ENCODE results near the gene ITSN2. TPM values are rescaled to one million over a fixed set of nuclear protein-coding genes. Genes with fewer than 3 reads are reported as not detected.

ITSN2 gene
- total RNA-seq, 4 donors from 2014 or later: 58.1 to 68.4 (median 65.8) TPM

DNA sequence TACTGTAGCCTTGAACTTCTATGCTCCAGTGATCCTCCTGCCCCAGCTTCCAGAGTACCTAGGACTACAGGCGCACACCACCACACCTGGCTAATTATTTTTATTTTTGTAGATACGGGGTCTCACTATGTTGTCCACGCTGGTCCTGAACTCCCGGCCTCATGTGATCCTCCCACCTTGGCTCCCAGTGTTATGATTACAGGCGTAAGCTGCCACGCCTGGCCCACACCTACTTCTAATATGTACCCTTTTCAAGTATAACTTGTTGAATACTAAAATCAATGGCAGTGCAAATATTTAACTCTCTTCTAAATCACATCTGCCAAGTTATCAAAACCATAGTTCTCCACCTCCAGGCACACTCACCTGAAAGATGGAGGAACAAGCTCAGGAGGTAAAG lies 58.7 kb downstream of the ITSN2 start:
- intact Hi-C loops (cut with DNase I; ENCODE audit: low total_unique reads): no loop called here
- WGBS, 2 donors: 89 to 96% methylated on average over 6 of the region's 6 CpGs

DNA sequence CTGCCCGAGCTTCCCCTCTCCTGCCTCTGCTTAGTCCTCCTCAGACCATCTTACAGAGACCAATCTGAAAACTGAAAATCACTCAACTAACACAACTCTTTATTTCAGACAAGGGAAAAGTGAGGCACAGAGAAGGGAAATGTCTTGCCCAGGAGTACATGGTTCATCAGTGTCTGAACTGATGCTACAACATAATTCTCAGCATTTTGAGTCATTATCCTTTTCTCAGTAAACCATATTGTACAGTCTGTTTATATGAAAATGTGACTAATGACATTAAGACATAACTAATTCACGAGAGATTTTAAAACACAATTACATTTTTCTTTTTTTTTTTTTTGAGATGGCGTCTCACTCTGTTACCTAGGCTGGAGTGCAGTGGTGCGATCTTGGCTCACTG lies 62.7 kb downstream of the ITSN2 start:
- TF ChIP-seq, protein P1, sequence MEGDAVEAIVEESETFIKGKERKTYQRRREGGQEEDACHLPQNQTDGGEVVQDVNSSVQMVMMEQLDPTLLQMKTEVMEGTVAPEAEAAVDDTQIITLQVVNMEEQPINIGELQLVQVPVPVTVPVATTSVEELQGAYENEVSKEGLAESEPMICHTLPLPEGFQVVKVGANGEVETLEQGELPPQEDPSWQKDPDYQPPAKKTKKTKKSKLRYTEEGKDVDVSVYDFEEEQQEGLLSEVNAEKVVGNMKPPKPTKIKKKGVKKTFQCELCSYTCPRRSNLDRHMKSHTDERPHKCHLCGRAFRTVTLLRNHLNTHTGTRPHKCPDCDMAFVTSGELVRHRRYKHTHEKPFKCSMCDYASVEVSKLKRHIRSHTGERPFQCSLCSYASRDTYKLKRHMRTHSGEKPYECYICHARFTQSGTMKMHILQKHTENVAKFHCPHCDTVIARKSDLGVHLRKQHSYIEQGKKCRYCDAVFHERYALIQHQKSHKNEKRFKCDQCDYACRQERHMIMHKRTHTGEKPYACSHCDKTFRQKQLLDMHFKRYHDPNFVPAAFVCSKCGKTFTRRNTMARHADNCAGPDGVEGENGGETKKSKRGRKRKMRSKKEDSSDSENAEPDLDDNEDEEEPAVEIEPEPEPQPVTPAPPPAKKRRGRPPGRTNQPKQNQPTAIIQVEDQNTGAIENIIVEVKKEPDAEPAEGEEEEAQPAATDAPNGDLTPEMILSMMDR (IDR thresholded peaks at IDR 0.05): no peak
- no peak for TF ChIP-seq POLR2A (IDR thresholded peaks at IDR 0.05)
- intact Hi-C loops (cut with DNase I; ENCODE audit: low total_unique reads): no loop called here
- H3K4me3 ChIP-seq (ENCODE audit: low read depth, poor library complexity, severe bottlenecking): no peak overlapping the region
- DNase-seq (ENCODE audit: low spot score in 2 of 2): no peak
- 95 to 99% methylated on average over 4 of the region's 4 CpGs for WGBS, 2 donors

More for the DNA sequence above, 58.7 kb downstream of the ITSN2 start:
- no peak for TF ChIP-seq POLR2A (IDR thresholded peaks at IDR 0.05)
- TF ChIP-seq, protein P1 (IDR thresholded peaks at IDR 0.05): no peak
- H3K4me3 ChIP-seq (ENCODE audit: low read depth, poor library complexity, severe bottlenecking): no peak overlapping the region
- no peak for DNase-seq (ENCODE audit: low spot score in 2 of 2)

DNA sequence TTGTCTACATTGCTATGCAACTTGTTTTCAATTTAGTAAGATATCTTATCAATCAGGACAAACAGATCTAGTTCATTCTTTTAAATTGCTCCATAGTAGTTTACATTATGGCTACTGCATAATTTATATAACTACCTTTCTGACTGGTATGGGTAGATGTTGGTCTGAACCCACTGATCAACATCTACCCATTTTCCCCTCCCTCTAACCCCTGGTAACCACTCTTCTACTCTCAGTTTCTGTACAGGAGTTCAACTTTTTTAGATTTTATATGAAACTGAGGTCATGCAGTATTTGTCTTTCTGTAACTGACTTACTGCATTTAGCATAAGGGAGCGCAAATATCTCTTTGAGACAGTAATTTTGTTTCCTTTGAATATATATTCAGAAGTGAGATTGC lies 73.2 kb downstream of the ITSN2 start:
- DNase-seq (ENCODE audit: low spot score in 2 of 2): no peak
- TF ChIP-seq, protein P1 (IDR thresholded peaks at IDR 0.05): no peak
- TF ChIP-seq POLR2A (IDR thresholded peaks at IDR 0.05): no peak
- H3K4me3 ChIP-seq (ENCODE audit: low read depth, poor library complexity, severe bottlenecking): no peak overlapping the region
- 96 to 98% methylated on average over 1 of the region's 1 CpG for WGBS, 2 donors
- intact Hi-C loops (cut with DNase I; ENCODE audit: low total_unique reads): no loop called here

DNA sequence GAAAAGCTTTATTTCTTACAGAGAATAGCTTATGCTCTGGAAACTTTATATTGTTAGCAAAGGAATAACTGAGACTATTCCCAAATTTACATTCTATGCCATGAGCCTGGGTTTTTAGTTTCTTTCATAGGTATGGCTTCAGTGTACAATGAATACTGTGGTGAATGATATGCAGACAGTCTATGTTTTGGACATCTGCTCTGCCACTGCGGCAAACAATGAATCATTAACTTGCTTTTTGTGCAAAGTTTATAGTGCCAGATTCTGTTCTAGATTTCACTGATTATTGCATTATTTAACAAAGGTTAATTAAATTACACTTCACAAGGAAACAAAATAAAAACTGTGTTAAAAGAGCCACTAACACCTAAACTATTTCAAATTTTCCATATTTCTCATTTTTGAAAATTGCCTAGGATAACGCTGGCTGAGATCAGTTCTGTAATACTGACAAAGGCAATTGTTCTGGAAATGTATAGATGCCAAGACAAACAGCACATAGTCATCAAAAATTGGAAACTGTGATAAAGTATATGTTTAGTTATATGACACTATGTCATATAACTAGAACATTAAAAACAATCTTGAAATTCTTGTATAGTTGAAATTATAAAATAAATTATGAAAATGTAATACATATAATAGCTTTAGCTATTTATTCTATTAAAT lies 74.7 kb downstream of the ITSN2 start:
- intact Hi-C loops (cut with DNase I; ENCODE audit: low total_unique reads): no loop called here
- H3K4me3 ChIP-seq (ENCODE audit: low read depth, poor library complexity, severe bottlenecking): no peak overlapping the region
- no peak for TF ChIP-seq POLR2A (IDR thresholded peaks at IDR 0.05)
- TF ChIP-seq, protein P1 (IDR thresholded peaks at IDR 0.05): no peak
- DNase-seq (ENCODE audit: low spot score in 2 of 2): no peak
- WGBS, 2 donors: 88 to 91% methylated on average over 2 of the region's 2 CpGs

DNA sequence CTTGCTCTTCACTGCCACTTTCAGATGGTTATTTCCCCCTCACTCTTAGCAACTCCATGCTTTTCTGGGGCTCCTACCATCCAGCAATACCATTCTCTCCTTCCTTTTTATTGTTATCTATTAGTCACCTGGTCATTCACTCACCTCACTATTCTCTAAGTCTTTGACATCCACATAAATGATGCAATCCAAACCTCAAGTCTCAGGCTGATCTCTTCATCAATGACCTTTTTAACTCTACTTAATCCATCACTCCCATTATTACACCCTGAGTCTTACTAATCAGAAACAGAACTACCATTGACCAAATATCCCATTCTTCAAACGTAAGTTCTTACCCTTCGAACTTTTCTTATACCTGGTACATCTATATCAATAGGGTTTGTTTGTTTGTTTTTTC lies 79.7 kb downstream of the ITSN2 start:
- intact Hi-C loops (cut with DNase I; ENCODE audit: low total_unique reads): no loop called here
- H3K4me3 ChIP-seq (ENCODE audit: low read depth, poor library complexity, severe bottlenecking): no peak overlapping the region
- TF ChIP-seq, protein P1 (IDR thresholded peaks at IDR 0.05): no peak
- TF ChIP-seq POLR2A (IDR thresholded peaks at IDR 0.05): no peak
- DNase-seq (ENCODE audit: low spot score in 2 of 2): no peak
- 93 to 95% methylated on average over 2 of the region's 2 CpGs for WGBS, 2 donors

DNA sequence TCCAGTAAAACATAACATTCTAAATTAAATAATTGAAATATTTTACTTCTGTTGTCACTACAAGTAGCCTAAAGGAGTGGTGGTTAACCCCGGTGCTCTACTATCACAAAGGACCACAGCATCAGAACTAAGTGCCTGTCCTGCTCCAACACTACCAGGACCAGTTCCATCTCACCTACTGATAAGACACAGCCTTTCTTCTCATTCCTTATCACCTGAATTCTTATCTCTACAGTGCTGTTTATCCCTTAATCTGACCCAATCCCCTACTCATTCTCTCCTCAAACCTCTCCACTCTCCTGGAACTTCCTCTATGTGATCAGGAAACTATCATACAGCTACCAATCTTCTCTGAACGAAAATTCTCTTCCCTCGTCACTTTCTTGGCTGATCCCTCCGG lies 80.2 kb downstream of the ITSN2 start:
- intact Hi-C loops (cut with DNase I; ENCODE audit: low total_unique reads): no loop called here

More for the DNA sequence above, 80.2 kb downstream of the ITSN2 start:
- no peak for DNase-seq (ENCODE audit: low spot score in 2 of 2)
- 87 to 98% methylated on average over 4 of the region's 4 CpGs for WGBS, 2 donors
- TF ChIP-seq, protein P1 (IDR thresholded peaks at IDR 0.05): no peak
- TF ChIP-seq POLR2A (IDR thresholded peaks at IDR 0.05): no peak
- H3K4me3 ChIP-seq (ENCODE audit: low read depth, poor library complexity, severe bottlenecking): no peak overlapping the region

Measured in lower leg skin (tissue), 4 donors.